Kidney (tissue), 14 donors: ENCODE data around the gene FAM83E. TPM values are rescaled to one million over a fixed set of nuclear protein-coding genes. Genes with fewer than 3 reads are reported as not detected.

Experiments
- DNase-seq, 5 donors: peaks; one replicate each; pipeline ENCODE4 v3.0.0-alpha.2; 2013 to 2020
- FAIRE-seq: peaks from 2 replicates; lab custom pipeline; 2012; peaks lifted over from hg19 to GRCh38; lab: Jason Lieb, UNC
- H3K27ac ChIP-seq, 2 donors: one replicate each; pipeline ENCODE4 v1.7.0; 2013; ENCODE audit warnings: low read depth in 2 of 2, low read length in 2 of 2, inconsistent platforms in 1 of 2
- H3K27me3 ChIP-seq: one replicate; pipeline ENCODE4 v1.7.1; 2013; ENCODE audit warnings: low read length, inconsistent platforms; ENCODE audit not compliant: control insufficient read depth, insufficient read depth
- H3K36me3 ChIP-seq, 3 donors: one replicate each; pipeline versions ENCODE4 v1.7.0 to v1.7.1; 2013; ENCODE audit warnings: low read length in 3 of 3, control low read depth in 1 of 3, inconsistent platforms in 1 of 3; ENCODE audit not compliant: insufficient read depth in 3 of 3, control insufficient read depth in 2 of 3
- H3K4me1 ChIP-seq, 3 donors: one replicate each; pipeline versions ENCODE4 v1.7.0 to v1.7.1; 2013; ENCODE audit warnings: low read length in 3 of 3, inconsistent platforms in 1 of 3, low read depth in 1 of 3; ENCODE audit not compliant: control insufficient read depth in 2 of 3, insufficient read depth in 2 of 3
- H3K4me3 ChIP-seq, 3 donors: one replicate each; pipeline versions ENCODE4 v1.7.0 to v1.8.1; 2013; ENCODE audit warnings: low read length in 3 of 3, control low read depth in 1 of 3, inconsistent platforms in 1 of 3
- H3K9ac ChIP-seq, 3 donors: one replicate each; pipeline versions ENCODE4 v1.7.0 to v1.7.1; 2013; ENCODE audit warnings: low read length in 3 of 3, control low read depth in 1 of 3, inconsistent platforms in 1 of 3
- H3K9me3 ChIP-seq, 3 donors: one replicate each; pipeline versions ENCODE4 v1.7.0 to v1.7.1; 2013; ENCODE audit warnings: low read length in 3 of 3, control low read depth in 1 of 3, inconsistent platforms in 1 of 3; ENCODE audit not compliant: control insufficient read depth in 2 of 3, insufficient read depth in 1 of 3
- intact Hi-C: fragments of 100-400 bp; cut with DNase I; formaldehyde crosslinking; loops from one replicate; pipeline ENCODE4 v1.11.1; 2022
- polyA plus RNA-seq: library from polyadenylated mRNA; stranded (reverse); fragments of 350-450 nt; fragmentation: Illumina TruSeq; extraction: RNeasy Lipid Tissue Mini Kit (QIAGEN cat#74804); gene quantifications from one replicate; pipeline ENCODE4 v1.2.3, GENCODE V29; 2014; ENCODE audit warnings: low read depth, low replicate concordance; ENCODE audit not compliant: insufficient read depth
- total RNA-seq: library from RNA; stranded (reverse); fragmentation: NEBNext Ultra II Directional; extraction: Animal tissue kit (Norgen Biotek cat#: 25700); gene quantifications from one replicate; pipeline ENCODE4 v1.2.1, GENCODE V29; 2021
- TF ChIP-seq, protein P1 (sequence below): IDR thresholded peaks from 3 replicates; pipeline ENCODE4 v1.5.1; 2012; ENCODE audit warnings: mild to moderate bottlenecking, moderate library complexity, borderline replicate concordance; ENCODE audit not compliant: insufficient read depth; ENCODE audit errors: extremely low read depth
- donor health status: control.
- donor health status: control.
- donor health status: control.
- donor health status: control.
- donor health status: control.
- donor health status: DM: yes; HTN: yes; CAD: no.
- donor health status: Normal renal cell carcinoma (clear cell type).

FAM83E gene
- total and polyA plus RNA-seq, 2 donors from 2014 or later = 0.41 to 15.9 TPM

DNA sequence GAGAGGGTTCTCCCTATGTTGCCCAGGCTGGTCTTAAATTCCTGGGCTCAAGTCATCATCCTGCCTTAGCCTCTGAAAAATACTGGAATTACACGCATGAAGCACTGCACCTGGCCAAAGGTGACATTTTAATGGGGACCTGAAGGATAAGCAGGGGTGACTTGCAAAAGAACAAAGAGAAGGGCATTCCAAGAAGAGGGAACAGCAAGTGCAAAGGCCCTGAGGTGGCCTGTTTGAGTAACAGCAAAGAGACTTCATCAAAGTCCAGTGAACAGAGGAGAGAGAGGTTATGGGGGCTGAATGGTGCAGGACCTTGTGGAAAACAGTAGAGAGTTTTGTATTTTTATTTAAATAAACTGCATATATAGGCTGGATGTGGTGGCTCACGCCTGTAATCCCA is 27.0 kb upstream of the FAM83E start:
- intact Hi-C loops = no loop called here
- no peak overlapping the region for H3K4me3 ChIP-seq
- H3K36me3 ChIP-seq = no peaks in the 10 kb centered on the region
- no peaks in the 10 kb centered on the region for H3K27me3 ChIP-seq
- FAIRE-seq = no peak
- H3K4me1 ChIP-seq = peaks cover 5 to 13% (median 8%) of the 10 kb centered on the region in 3 donors
- TF ChIP-seq, protein P1, sequence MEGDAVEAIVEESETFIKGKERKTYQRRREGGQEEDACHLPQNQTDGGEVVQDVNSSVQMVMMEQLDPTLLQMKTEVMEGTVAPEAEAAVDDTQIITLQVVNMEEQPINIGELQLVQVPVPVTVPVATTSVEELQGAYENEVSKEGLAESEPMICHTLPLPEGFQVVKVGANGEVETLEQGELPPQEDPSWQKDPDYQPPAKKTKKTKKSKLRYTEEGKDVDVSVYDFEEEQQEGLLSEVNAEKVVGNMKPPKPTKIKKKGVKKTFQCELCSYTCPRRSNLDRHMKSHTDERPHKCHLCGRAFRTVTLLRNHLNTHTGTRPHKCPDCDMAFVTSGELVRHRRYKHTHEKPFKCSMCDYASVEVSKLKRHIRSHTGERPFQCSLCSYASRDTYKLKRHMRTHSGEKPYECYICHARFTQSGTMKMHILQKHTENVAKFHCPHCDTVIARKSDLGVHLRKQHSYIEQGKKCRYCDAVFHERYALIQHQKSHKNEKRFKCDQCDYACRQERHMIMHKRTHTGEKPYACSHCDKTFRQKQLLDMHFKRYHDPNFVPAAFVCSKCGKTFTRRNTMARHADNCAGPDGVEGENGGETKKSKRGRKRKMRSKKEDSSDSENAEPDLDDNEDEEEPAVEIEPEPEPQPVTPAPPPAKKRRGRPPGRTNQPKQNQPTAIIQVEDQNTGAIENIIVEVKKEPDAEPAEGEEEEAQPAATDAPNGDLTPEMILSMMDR = no peak
- no peak for DNase-seq
- H3K27ac ChIP-seq = no peak overlapping the region
- H3K9ac ChIP-seq = no peak overlapping the region
- H3K9me3 ChIP-seq = no peaks in the 10 kb centered on the region

DNA sequence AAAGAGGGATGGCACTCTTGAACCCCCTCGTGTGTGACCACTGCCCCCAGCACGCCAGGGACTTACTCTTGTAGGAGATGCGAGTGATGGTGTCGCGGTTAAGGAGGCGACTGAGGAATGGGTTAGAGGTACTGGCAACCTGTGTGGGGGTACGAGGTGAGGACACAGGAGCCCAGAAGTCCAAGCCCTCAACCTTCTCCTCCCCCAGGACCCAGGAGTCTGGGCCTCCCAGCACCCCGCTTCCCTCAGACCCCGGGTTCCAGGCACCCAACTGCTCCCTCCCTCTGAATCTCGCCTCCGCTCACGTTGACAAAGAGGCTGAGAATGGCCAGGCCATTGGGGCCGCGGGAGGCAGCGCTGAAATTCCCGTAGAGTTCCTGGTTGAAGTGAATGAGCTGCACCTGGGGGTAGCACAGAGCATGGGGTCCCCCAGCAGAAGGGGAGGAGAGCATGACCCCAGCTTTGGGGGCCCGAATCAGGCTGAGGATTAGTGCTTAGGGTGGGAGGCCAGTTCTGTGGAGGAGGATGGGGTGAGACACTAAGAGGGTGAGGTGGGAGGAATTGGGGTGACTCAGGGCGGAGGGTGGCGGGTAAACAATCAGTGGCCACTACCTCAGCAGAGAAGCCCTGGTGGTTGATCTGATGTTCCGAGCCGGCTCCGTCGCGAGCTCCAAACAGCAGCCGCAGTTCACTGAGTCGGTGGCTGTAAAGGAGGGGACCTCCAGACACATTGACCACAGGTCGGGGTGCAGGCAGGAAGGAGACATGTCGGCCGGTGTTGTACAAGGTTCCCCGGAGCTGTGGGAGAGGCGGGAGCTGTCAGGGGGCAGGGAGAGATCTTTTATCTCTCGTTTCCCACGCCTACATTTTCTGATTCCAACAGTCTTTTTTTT is 24.9 kb upstream of the FAM83E start:
- Histone ChIP-seq H3K4me3 (no peak overlapping the region), H3K4me1 (peaks cover 5 to 14% (median 10%) of the 10 kb centered on the region in 3 donors), H3K9ac (peak overlapping the region in 1 of 3 donors; percentile 29), H3K27ac (no peak overlapping the region), H3K9me3 (no peaks in the 10 kb centered on the region), H3K27me3 (no peaks in the 10 kb centered on the region), H3K36me3 (no peaks in the 10 kb centered on the region)
- TF ChIP-seq, protein P1 = no peak
- intact Hi-C loops = no loop called here
- DNase-seq = peak in 2 of 5 donors; percentile 73 to 79
- no peak for FAIRE-seq

DNA sequence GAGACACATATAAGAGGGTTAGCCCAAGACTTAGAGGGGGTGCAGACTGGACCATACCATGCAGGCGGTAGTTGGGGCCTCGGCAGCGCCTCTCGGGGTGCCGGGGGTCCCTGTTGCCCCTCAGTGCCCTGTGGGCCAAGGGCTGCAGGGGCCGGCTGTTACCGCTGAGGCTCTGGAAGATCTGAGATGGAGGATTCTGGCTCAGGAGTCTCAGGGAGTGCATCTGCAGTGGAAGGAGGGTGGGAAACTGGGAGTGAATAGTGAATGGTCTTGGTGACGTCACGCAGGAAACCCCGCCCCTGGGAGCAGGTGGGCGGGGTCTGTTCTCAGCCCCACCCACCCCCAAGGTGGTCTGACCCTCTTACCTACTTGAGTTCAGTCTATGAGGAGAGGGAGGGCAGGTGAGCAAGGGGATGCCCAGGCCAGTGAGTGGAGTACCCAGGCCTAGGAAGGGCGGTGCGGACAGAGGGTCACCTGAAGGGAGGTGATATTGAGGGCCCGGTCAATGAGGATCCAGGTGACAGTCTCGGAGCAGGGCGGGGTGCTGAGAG is 24.0 kb upstream of the FAM83E start:
- DNase-seq (peak in 2 of 5 donors; percentile 86 to 88), FAIRE-seq (no peak)
- H3K36me3 ChIP-seq = no peaks in the 10 kb centered on the region
- intact Hi-C loops = no loop called here
- TF ChIP-seq, protein P1 = no peak
- H3K27ac ChIP-seq = peak overlapping the region; percentile 89 to 99
- H3K4me3 ChIP-seq = peak overlapping the region in 2 of 3 donors; percentile 70 to 93
- H3K9me3 ChIP-seq = no peaks in the 10 kb centered on the region
- peak overlapping the region in 1 of 3 donors; percentile 75 for H3K9ac ChIP-seq
- no peaks in the 10 kb centered on the region for H3K27me3 ChIP-seq
- peaks cover 8 to 19% (median 16%) of the 10 kb centered on the region in 3 donors for H3K4me1 ChIP-seq
